Measurements from ENCODE around the gene HOMER2. TPM values are rescaled to one million over a fixed set of nuclear protein-coding genes. Genes with fewer than 3 reads are reported as not detected.
"Not testable (repeated sequence)": the region's sequence is repeated elsewhere in the genome, so short reads cannot be mapped to it uniquely, and the experiment has no call there.

Gene HOMER2
- total RNA-seq, 1 donor from 2014 or later, result 21.0 TPM

- TF ChIP-seq CTCF (IDR thresholded peaks at IDR 0.05; ENCODE audit: unreplicated experiment), result no peak
- no peaks in the 10 kb centered on the region for H3K4me1 Mint-ChIP-seq (ENCODE audit: low read depth)
- H3K27me3 Mint-ChIP-seq, result peaks cover 2% of the 10 kb centered on the region
- H3K36me3 Mint-ChIP-seq (ENCODE audit: insufficient read depth), result no peaks in the 10 kb centered on the region
- H3K9me3 Mint-ChIP-seq (ENCODE audit: low read depth), result no peaks in the 10 kb centered on the region
- H3K27ac Mint-ChIP-seq, result no peak overlapping the region
- DNase-seq (ENCODE audit: low spot score, unreplicated experiment), result no peak
- H3K4me3 Mint-ChIP-seq (ENCODE audit: low read depth), result no peak overlapping the region
Observed at GRCh38 chr15:82945326-82945725, 7.2 kb downstream of the HOMER2 start.

GRCh38 chr15:82944821-82945220 lies 7.7 kb downstream of the HOMER2 start:
- Mint-ChIP-seq H3K4me1 (ENCODE audit: low read depth) (no peaks in the 10 kb centered on the region), H3K27me3 (peaks cover 2% of the 10 kb centered on the region), H3K27ac (no peak overlapping the region), H3K9me3 (ENCODE audit: low read depth) (no peaks in the 10 kb centered on the region), H3K36me3 (ENCODE audit: insufficient read depth) (no peaks in the 10 kb centered on the region), H3K4me3 (ENCODE audit: low read depth) (no peak overlapping the region)
- no peak for TF ChIP-seq CTCF (IDR thresholded peaks at IDR 0.05; ENCODE audit: unreplicated experiment)
- no peak for DNase-seq (ENCODE audit: low spot score, unreplicated experiment)

GRCh38 chr15:82944056-82944455 lies 8.5 kb downstream of the HOMER2 start:
- TF ChIP-seq CTCF (IDR thresholded peaks at IDR 0.05; ENCODE audit: unreplicated experiment), result no peak
- Mint-ChIP-seq H3K4me3 (ENCODE audit: low read depth) (no peak overlapping the region), H3K9me3 (ENCODE audit: low read depth) (no peaks in the 10 kb centered on the region), H3K27me3 (peaks cover 2% of the 10 kb centered on the region), H3K36me3 (ENCODE audit: insufficient read depth) (no peaks in the 10 kb centered on the region), H3K27ac (no peak overlapping the region), H3K4me1 (ENCODE audit: low read depth) (no peaks in the 10 kb centered on the region)
- no peak for DNase-seq (ENCODE audit: low spot score, unreplicated experiment)

DNA sequence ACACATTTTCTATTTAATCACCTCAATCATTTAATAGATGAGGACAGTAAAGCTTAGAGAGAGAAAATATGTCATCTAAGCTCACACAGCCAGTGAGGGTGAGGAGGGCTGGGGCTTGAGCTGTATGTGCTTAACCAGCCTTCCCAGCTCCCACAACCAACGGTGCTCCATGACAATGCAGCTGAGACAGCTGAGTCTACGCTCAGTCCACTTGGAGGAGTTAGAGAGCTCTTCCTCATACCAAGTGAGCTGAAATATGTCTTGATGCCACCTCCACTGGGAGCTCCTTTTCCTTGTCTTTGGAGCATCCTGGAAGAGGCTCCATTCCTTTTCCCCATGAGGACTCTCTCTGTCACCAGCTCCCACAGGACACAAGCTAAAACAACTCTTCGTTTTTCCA lies 9.3 kb downstream of the HOMER2 start:
- Mint-ChIP-seq H3K27me3 (peaks cover 2% of the 10 kb centered on the region), H3K9me3 (ENCODE audit: low read depth) (no peaks in the 10 kb centered on the region), H3K4me1 (ENCODE audit: low read depth) (no peaks in the 10 kb centered on the region), H3K4me3 (ENCODE audit: low read depth) (no peak overlapping the region), H3K27ac (no peak overlapping the region), H3K36me3 (ENCODE audit: insufficient read depth) (no peaks in the 10 kb centered on the region)
- TF ChIP-seq CTCF (IDR thresholded peaks at IDR 0.05; ENCODE audit: unreplicated experiment), result no peak
- no peak for DNase-seq (ENCODE audit: low spot score, unreplicated experiment)

DNA sequence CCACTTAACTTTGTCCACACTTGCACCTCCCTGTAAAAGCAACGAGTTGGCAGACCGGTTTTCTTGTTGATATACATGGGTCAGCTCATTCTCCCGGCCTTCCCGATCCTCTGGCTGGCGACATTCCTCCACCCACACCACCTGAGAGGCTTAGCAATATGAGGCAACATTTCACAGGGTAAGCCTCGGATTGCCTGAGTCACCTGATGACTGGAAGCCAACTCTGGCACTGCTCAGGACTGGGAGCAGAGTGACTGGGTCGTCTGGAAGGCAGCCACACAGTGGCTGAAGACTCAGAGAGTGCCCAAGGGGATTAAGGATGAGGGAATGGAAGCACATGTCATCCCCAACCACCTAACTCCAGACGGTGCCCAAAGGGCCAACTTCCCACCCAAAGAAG lies 9.8 kb downstream of the HOMER2 start:
- Mint-ChIP-seq H3K9me3 (ENCODE audit: low read depth) (no peaks in the 10 kb centered on the region), H3K4me1 (ENCODE audit: low read depth) (no peaks in the 10 kb centered on the region), H3K36me3 (ENCODE audit: insufficient read depth) (no peaks in the 10 kb centered on the region), H3K27ac (no peak overlapping the region), H3K27me3 (peaks cover 2% of the 10 kb centered on the region), H3K4me3 (ENCODE audit: low read depth) (no peak overlapping the region)
- DNase-seq (ENCODE audit: low spot score, unreplicated experiment), result no peak
- TF ChIP-seq CTCF (IDR thresholded peaks at IDR 0.05; ENCODE audit: unreplicated experiment), result no peak

DNA sequence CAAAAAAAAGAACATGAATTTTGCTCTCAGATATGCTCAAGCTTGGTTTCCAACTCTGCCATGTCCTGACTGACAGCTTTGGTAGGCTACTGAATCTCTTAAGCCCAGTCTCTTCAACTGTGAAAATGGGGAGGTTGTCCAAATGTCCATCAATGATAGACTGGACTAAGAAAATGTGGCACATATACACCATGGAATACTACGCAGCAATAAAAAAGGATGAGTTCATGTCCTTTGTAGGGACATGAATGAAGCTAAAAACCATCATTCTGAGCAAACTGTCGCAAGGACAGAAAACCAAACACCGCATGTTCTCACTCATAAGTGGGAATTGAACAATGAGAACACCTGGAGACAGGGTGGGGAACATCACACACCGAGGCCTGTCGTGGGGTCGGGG lies 12.8 kb downstream of the HOMER2 start:
- not testable (repeated sequence) for H3K27ac Mint-ChIP-seq; H3K4me1 Mint-ChIP-seq (ENCODE audit: low read depth); H3K27me3 Mint-ChIP-seq; DNase-seq (ENCODE audit: low spot score, unreplicated experiment); H3K4me3 Mint-ChIP-seq (ENCODE audit: low read depth); H3K36me3 Mint-ChIP-seq (ENCODE audit: insufficient read depth); H3K9me3 Mint-ChIP-seq (ENCODE audit: low read depth)
